Eye (tissue), 1 donor: ENCODE data around the gene C8G.
A peak's percentile ranks its signal among the peaks of the same experiment; 100 is the strongest.

ENCODE experiments used
- DNase-seq: peaks from one replicate; pipeline ENCODE4 v3.0.0-alpha.2; 2015

C8G gene

GRCh38 chr9:136955202-136955942, 10.3 kb downstream of the C8G start:
- DNase-seq = no peak

- no peak for DNase-seq
Observed at GRCh38 chr9:136955943-136956335, 10.9 kb downstream of the C8G start.

- DNase-seq = no peak
Observed at GRCh38 chr9:136956604-136957003, 11.6 kb downstream of the C8G start.

- no peak for DNase-seq
Observed at GRCh38 chr9:136957461-136957860, 12.4 kb downstream of the C8G start.

GRCh38 chr9:136957901-136958300, 12.9 kb downstream of the C8G start:
- DNase-seq = no peak

GRCh38 chr9:136958473-136958872, 13.4 kb downstream of the C8G start:
- no peak for DNase-seq

GRCh38 chr9:136958898-136959850, 14.1 kb downstream of the C8G start:
- DNase-seq = no peak

- DNase-seq = no peak
Observed at GRCh38 chr9:136960212-136960937, 15.3 kb downstream of the C8G start.

GRCh38 chr9:136960938-136961275, 15.9 kb downstream of the C8G start:
- DNase-seq = no peak

GRCh38 chr9:136961279-136962065, 16.4 kb downstream of the C8G start:
- DNase-seq = peak; percentile 33

- DNase-seq = no peak
Observed at GRCh38 chr9:136962163-136962562, 17.1 kb downstream of the C8G start.

- no peak for DNase-seq
Observed at GRCh38 chr9:136962701-136963248, 17.7 kb downstream of the C8G start.

GRCh38 chr9:136963341-136963740, 18.3 kb downstream of the C8G start:
- DNase-seq = no peak

GRCh38 chr9:136963751-136964150, 18.7 kb downstream of the C8G start:
- no peak for DNase-seq

GRCh38 chr9:136964171-136964689, 19.2 kb downstream of the C8G start:
- DNase-seq = no peak

GRCh38 chr9:136964833-136965422, 19.9 kb downstream of the C8G start:
- no peak for DNase-seq

- DNase-seq = peak; percentile 70
Observed at GRCh38 chr9:136965771-136966484, 20.9 kb downstream of the C8G start.

- no peak for DNase-seq
Observed at GRCh38 chr9:136968333-136969127, 23.5 kb downstream of the C8G start.

GRCh38 chr9:136969150-136969549, 24.1 kb downstream of the C8G start:
- no peak for DNase-seq

GRCh38 chr9:136969774-136970173, 24.7 kb downstream of the C8G start:
- DNase-seq = no peak
